B cell (primary cell): ENCODE data around the gene OPN1SW. TPM values are rescaled to one million over a fixed set of nuclear protein-coding genes. Genes with fewer than 3 reads are reported as not detected.

Source experiments
- ATAC-seq: fragments of 200-7000 bp; cut with Tn5 transposase; one replicate; pipeline ENCODE4 v1.10.0; 2021; ENCODE audit warnings: low read depth, mild to moderate bottlenecking, moderate number of reproducible peaks, moderate library complexity
- CTCF ChIA-PET: fragments of 350-600 bp; sonication (Branson Sonifier 250); formaldehyde crosslinking; loops from one replicate; lab custom pipeline; 2021; ENCODE audit warnings: antibody characterized with exemption, inconsistent platforms; lab: Charles Lee
- POLR2A ChIA-PET: fragments of 350-600 bp; sonication (Branson Sonifier 250); formaldehyde crosslinking; loops from one replicate; lab custom pipeline; 2021; ENCODE audit warnings: antibody characterized with exemption; lab: Charles Lee
- DNase-seq: peaks from one replicate; pipeline ENCODE4 v3.0.0; 2013
- H2AFZ ChIP-seq: 2 replicates; pipeline ENCODE4 v1.6.1; 2012; ENCODE audit warnings: mild to moderate bottlenecking, low read depth, low read length; ENCODE audit not compliant: insufficient read depth, poor library complexity, severe bottlenecking
- H3K27ac ChIP-seq, 2 donors: 1 replicate in 1 of 2; 2 replicates in 1 of 2; pipeline ENCODE4 v1.5.1; 2012 to 2013; ENCODE audit warnings: low read length in 2 of 2, mild to moderate bottlenecking in 2 of 2, moderate library complexity in 1 of 2
- H3K27me3 ChIP-seq, 4 experiments: fragments of 200-600 bp in 1 of 4; sonication (generic) in 1 of 4; replicated peaks in 1 of 4; 1 replicate in 2 of 4; 2 replicates in 2 of 4; pipeline versions ENCODE4 v1.6.1 to v1.7.0; 2013 to 2016; ENCODE audit warnings: low read length in 3 of 4, mild to moderate bottlenecking in 2 of 4, mixed read lengths in 1 of 4, moderate library complexity in 1 of 4; ENCODE audit not compliant: insufficient read depth in 4 of 4, control insufficient read depth in 3 of 4; ENCODE audit errors: control extremely low read depth in 1 of 4
- H3K36me3 ChIP-seq, 2 experiments: replicated peaks in 1 of 2; 1 replicate in 1 of 2; 2 replicates in 1 of 2; pipeline versions ENCODE4 v1.6.1 to v1.7.1; 2013; ENCODE audit warnings: low read length in 1 of 2; ENCODE audit not compliant: insufficient read depth in 2 of 2, control insufficient read depth in 1 of 2; ENCODE audit errors: control extremely low read depth in 1 of 2, extremely low read depth in 1 of 2
- H3K4me1 ChIP-seq, 2 donors: fragments of 200-600 bp in 1 of 2; sonication (generic) in 1 of 2; 1 replicate in 1 of 2; 2 replicates in 1 of 2; pipeline versions ENCODE4 v1.5.1 to v1.6.1; 2013 to 2017; ENCODE audit warnings: low read length in 2 of 2; ENCODE audit not compliant: control insufficient read depth in 2 of 2, insufficient read depth in 2 of 2
- H3K4me2 ChIP-seq: replicated peaks from 2 replicates; pipeline ENCODE3; 2012; ENCODE audit warnings: mild to moderate bottlenecking, low read depth, low read length; ENCODE audit not compliant: poor library complexity, severe bottlenecking
- H3K4me3 ChIP-seq, 5 experiments: fragments of 200-600 bp in 1 of 5; sonication (generic) in 1 of 5; 1 replicate in 3 of 5; 2 replicates in 2 of 5; pipeline versions ENCODE4 v1.5.1 to v1.7.0; 2011 to 2016; ENCODE audit warnings: low read length in 4 of 5, mild to moderate bottlenecking in 4 of 5, low read depth in 2 of 5, control low read depth in 1 of 5, moderate library complexity in 1 of 5; ENCODE audit not compliant: insufficient read depth in 1 of 5; ENCODE audit errors: control extremely low read depth in 1 of 5, extremely low read depth in 1 of 5
- H3K79me2 ChIP-seq: fragments of 200-600 bp; sonication (generic); one replicate; pipeline ENCODE4 v1.6.0; 2016; ENCODE audit warnings: low read length; ENCODE audit not compliant: control insufficient read depth, insufficient read depth
- H3K9ac ChIP-seq: fragments of 200-600 bp; sonication (generic); 2 replicates; pipeline ENCODE4 v1.6.1; 2017; ENCODE audit warnings: mild to moderate bottlenecking, low read length, moderate library complexity
- H3K9me3 ChIP-seq, 3 donors: one replicate each; pipeline versions ENCODE4 v1.6.1 to v1.7.1; 2013; ENCODE audit warnings: low read length in 2 of 3; ENCODE audit not compliant: control insufficient read depth in 2 of 3, insufficient read depth in 1 of 3; ENCODE audit errors: control extremely low read depth in 1 of 3
- H4K20me1 ChIP-seq: 2 replicates; pipeline ENCODE4 v1.6.0; 2012; ENCODE audit warnings: mild to moderate bottlenecking, low read length; ENCODE audit not compliant: insufficient read depth, control insufficient read depth, poor library complexity, severe bottlenecking
- H3K27ac Mint-ChIP-seq: one replicate; pipeline ENCODE4 v1.8.0; 2021; ENCODE audit warnings: mixed read lengths
- H3K27me3 Mint-ChIP-seq: one replicate; pipeline ENCODE4 v1.8.0; 2021; ENCODE audit warnings: mixed read lengths
- H3K4me1 Mint-ChIP-seq: one replicate; pipeline ENCODE4 v1.8.0; 2021; ENCODE audit warnings: mixed read lengths
- H3K4me3 Mint-ChIP-seq: one replicate; pipeline ENCODE4 v1.8.0; 2021; ENCODE audit warnings: mixed read lengths
- H3K9me3 Mint-ChIP-seq: one replicate; pipeline ENCODE4 v1.8.0; 2022; ENCODE audit warnings: mixed read lengths; ENCODE audit not compliant: insufficient read depth
- EZH2 ChIP-seq: IDR thresholded peaks from 2 replicates; pipeline ENCODE4 v1.6.1; 2012; ENCODE audit warnings: borderline replicate concordance, low read depth, mild to moderate bottlenecking, moderate library complexity, low read length; ENCODE audit not compliant: insufficient read depth, poor library complexity, severe bottlenecking
- WGBS: methylation state at CpG from one replicate; pipeline ENCODE4 v1.1.5; 2013; ENCODE audit warnings: missing lambda C conversion rate; ENCODE audit not compliant: insufficient coverage; 5-methylcytosine and 5-hydroxymethylcytosine counted together
- intact Hi-C: fragments of 100-400 bp; cut with micrococcal nuclease; formaldehyde crosslinking; loops from one replicate; pipeline ENCODE4 v1.10.0; 2022
- polyA plus RNA-seq: library from polyadenylated mRNA; depleted of rRNA; stranded (reverse); fragments of >200 nt; gene quantifications from 2 replicates; pipeline ENCODE4 v1.2.3, GENCODE V29; 2012
- total RNA-seq, 2 donors: library from RNA; stranded (reverse); fragments of 120-200 nt in 1 of 2; gene quantifications; 1 replicate in 1 of 2; 2 replicates in 1 of 2; pipeline versions ENCODE4 v1.2.3 to v1.2.4, GENCODE V29; 2013 to 2022
- TF ChIP-seq, protein P1 (sequence below): fragments of 200-600 bp; IDR thresholded peaks from one replicate; pipeline ENCODE4 v1.8.0; 2022; ENCODE audit warnings: antibody characterized with exemption, mild to moderate bottlenecking

Gene OPN1SW
- total and polyA plus RNA-seq, 2 donors (not counting 1 experiment from before 2014, with no cell fraction given) = not detected

DNA sequence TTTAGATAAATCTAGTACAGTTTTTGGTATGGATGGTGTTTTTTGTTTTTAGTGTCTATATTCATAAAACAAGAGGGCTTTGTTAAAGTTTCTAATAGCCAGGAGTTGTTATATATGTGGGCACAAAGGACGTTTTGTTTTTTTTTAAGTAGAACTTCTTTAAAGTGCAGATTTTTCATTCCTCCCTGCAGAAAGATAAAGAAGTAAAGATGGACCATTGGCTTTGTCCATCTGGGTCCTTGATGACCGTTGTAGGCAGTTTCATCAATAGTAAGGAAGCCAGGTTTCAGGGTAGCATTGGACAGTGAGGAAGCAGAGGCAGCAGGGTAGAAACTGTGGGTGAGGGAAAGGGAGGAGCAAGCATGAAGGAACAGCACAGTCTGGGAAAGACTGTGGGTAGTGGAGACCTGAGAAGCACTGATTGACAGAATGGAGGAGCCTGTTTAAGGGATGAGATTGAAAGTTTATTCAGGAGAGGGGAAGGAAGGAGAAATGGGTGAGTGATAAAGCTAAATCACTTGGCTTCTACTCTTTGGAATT, 31.2 kb downstream of the OPN1SW start:
- DNase-seq (no peak), ATAC-seq (no peak)
- H3K4me1 ChIP-seq = peaks cover 9 to 13% of the 10 kb centered on the region in 2 donors
- no peak overlapping the region for H3K4me3 ChIP-seq
- H3K4me1 Mint-ChIP-seq = peaks cover 27% of the 10 kb centered on the region
- H3K27ac ChIP-seq = no peak overlapping the region
- H3K9ac ChIP-seq = no peak overlapping the region
- H3K27me3 Mint-ChIP-seq = no peaks in the 10 kb centered on the region
- ChIA-PET POLR2A (no interaction called here), CTCF (no interaction called here)
- no peak for TF ChIP-seq EZH2
- TF ChIP-seq, protein P1, sequence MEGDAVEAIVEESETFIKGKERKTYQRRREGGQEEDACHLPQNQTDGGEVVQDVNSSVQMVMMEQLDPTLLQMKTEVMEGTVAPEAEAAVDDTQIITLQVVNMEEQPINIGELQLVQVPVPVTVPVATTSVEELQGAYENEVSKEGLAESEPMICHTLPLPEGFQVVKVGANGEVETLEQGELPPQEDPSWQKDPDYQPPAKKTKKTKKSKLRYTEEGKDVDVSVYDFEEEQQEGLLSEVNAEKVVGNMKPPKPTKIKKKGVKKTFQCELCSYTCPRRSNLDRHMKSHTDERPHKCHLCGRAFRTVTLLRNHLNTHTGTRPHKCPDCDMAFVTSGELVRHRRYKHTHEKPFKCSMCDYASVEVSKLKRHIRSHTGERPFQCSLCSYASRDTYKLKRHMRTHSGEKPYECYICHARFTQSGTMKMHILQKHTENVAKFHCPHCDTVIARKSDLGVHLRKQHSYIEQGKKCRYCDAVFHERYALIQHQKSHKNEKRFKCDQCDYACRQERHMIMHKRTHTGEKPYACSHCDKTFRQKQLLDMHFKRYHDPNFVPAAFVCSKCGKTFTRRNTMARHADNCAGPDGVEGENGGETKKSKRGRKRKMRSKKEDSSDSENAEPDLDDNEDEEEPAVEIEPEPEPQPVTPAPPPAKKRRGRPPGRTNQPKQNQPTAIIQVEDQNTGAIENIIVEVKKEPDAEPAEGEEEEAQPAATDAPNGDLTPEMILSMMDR = no peak
- H3K9me3 ChIP-seq = no peaks in the 10 kb centered on the region
- intact Hi-C loops = no loop called here
- H4K20me1 ChIP-seq = peaks cover 49% of the 10 kb centered on the region
- H3K27ac Mint-ChIP-seq = no peak overlapping the region
- no peak overlapping the region for H3K4me2 ChIP-seq
- H3K27me3 ChIP-seq = no peaks in the 10 kb centered on the region
- no peak overlapping the region for H3K4me3 Mint-ChIP-seq
- H3K79me2 ChIP-seq = peaks cover 82% of the 10 kb centered on the region
- H2AFZ ChIP-seq = no peak overlapping the region
- 73% methylated on average over 1 of the region's 2 CpGs for WGBS
- H3K9me3 Mint-ChIP-seq = no peaks in the 10 kb centered on the region
- H3K36me3 ChIP-seq = peaks cover under 1 to 18% of the 10 kb centered on the region in 2 experiments

DNA sequence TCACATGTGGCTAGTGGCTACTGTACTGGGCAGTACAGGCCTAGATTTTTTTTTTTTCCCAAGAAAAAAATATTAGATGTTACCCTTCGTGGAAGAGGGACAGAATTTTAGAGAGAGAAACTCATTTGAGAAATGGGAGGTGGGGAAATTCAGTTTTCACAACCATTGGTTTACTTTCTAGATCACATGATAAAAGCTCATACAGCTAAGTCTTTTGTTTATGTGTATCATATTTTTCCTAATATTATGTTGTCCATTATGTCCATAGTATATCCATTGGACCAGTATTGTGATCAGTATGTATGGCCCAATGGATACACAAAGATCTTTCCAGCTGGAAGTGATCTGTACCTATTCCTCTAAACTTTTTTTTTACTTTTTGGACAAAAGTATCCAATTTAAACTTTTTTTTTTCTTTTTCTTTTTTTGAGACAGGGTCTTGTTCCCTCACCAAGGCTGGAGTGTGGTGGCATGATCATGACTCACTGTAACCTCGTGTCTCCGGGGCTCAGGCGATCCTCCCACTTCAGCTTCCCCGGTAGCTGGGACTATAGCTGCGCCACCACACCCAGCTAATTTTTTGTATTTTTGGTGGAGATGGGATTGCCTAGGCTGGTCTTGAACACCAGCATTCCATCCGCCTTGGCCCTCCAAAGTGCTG, 32.4 kb downstream of the OPN1SW start:
- H3K27ac ChIP-seq = no peak overlapping the region
- H3K4me1 ChIP-seq = peaks cover 14 to 19% of the 10 kb centered on the region in 2 donors
- H4K20me1 ChIP-seq = peaks cover 49% of the 10 kb centered on the region
- intact Hi-C loops = no loop called here
- Mint-ChIP-seq H3K4me3 (no peak overlapping the region), H3K27me3 (no peaks in the 10 kb centered on the region), H3K4me1 (peaks cover 38% of the 10 kb centered on the region), H3K27ac (no peak overlapping the region), H3K9me3 (no peaks in the 10 kb centered on the region)
- H3K4me3 ChIP-seq = no peak overlapping the region
- H3K4me2 ChIP-seq = no peak overlapping the region
- peaks cover 94% of the 10 kb centered on the region for H3K79me2 ChIP-seq
- DNase-seq (no peak), ATAC-seq (no peak)
- H3K27me3 ChIP-seq = no peaks in the 10 kb centered on the region
- H3K9ac ChIP-seq = no peak overlapping the region
- TF ChIP-seq, protein P1 = no peak
- TF ChIP-seq EZH2 = no peak
- H3K36me3 ChIP-seq = peaks cover 0 to 6% of the 10 kb centered on the region in 2 experiments
- 100% methylated on average over 2 of the region's 7 CpGs for WGBS
- H3K9me3 ChIP-seq = no peaks in the 10 kb centered on the region
- H2AFZ ChIP-seq = no peak overlapping the region
- ChIA-PET CTCF (no interaction called here), POLR2A (no interaction called here)
